K562 (cell line): ENCODE measurements around the gene MLX. TPM values are rescaled to one million over a fixed set of nuclear protein-coding genes. Genes with fewer than 3 reads are reported as not detected.

Experiments used
- ATAC-seq: fragments of 200-7000 bp; cut with Tn5 transposase; 3 replicates; pipeline ENCODE4 v1.9.1; 2020; ENCODE audit warnings: moderate library complexity
- BruUV-seq: library from RNA; stranded (reverse); fragments of 400-500 nt; replicated peaks from 2 replicates; lab custom pipeline; 2021; lab: Mats Ljungman, UMichigan
- CTCF ChIA-PET: fragments of 300-600 bp; formaldehyde crosslinking; extraction: SDS; loops from one replicate; lab custom pipeline; 2021; ENCODE audit warnings: low intra/inter-chr PET ratio; lab: Yijun Ruan, JAX
- POLR2A ChIA-PET: fragments of 300-600, 350-650 bp; sonication (Branson Sonifier 250); formaldehyde crosslinking; extraction: SDS; loops from one replicate; lab custom pipeline; 2021; ENCODE audit warnings: antibody characterized with exemption, inconsistent platforms; lab: Yijun Ruan, JAX
- DNase-seq, 4 experiments: peaks; one replicate each; pipeline versions ENCODE4 v3.0.0 to v3.0.0-alpha.2; 2011 to 2018; ENCODE audit warnings: low spot score in 3 of 4, mixed read lengths in 3 of 4; ENCODE audit errors: extremely low read depth in 1 of 4
- FAIRE-seq: peaks from 2 replicates; lab custom pipeline; 2011; peaks lifted over from hg19 to GRCh38; lab: Jason Lieb, UNC
- H2AFZ ChIP-seq: 2 replicates; pipeline ENCODE4 v1.6.0; 2011; ENCODE audit warnings: low read depth, low read length, control low read depth, inconsistent platforms
- H3K27ac ChIP-seq: fragments of 200-600 bp; 3 replicates; pipeline ENCODE4 v1.8.0; 2011; ENCODE audit warnings: low read depth, mild to moderate bottlenecking, control low read depth, inconsistent platforms, low read length, moderate library complexity, mixed read lengths; ENCODE audit errors: extremely low read depth
- H3K27me3 ChIP-seq, 2 experiments: fragments of 300-600 bp in 1 of 2; 2 replicates in 1 of 2; 3 replicates in 1 of 2; pipeline versions ENCODE4 v1.6.0 to v1.8.0; 2011; ENCODE audit warnings: inconsistent platforms in 2 of 2, low read length in 2 of 2, mild to moderate bottlenecking in 1 of 2, mixed read lengths in 1 of 2, moderate library complexity in 1 of 2; ENCODE audit not compliant: control insufficient read depth in 2 of 2, insufficient read depth in 2 of 2
- H3K36me3 ChIP-seq: fragments of 300-600 bp; 3 replicates; pipeline ENCODE4 v1.8.0; 2011; ENCODE audit warnings: mild to moderate bottlenecking, low read length, inconsistent platforms; ENCODE audit not compliant: control insufficient read depth, insufficient read depth
- H3K4me1 ChIP-seq, 2 experiments: fragments of 200-600 bp in 1 of 2; replicated peaks in 1 of 2; 2 replicates in 1 of 2; 3 replicates in 1 of 2; pipeline versions ENCODE4 v1.5.1 to v1.8.0; 2011; ENCODE audit warnings: inconsistent platforms in 2 of 2, low read length in 2 of 2, mild to moderate bottlenecking in 1 of 2, mixed read lengths in 1 of 2, moderate library complexity in 1 of 2; ENCODE audit not compliant: control insufficient read depth in 2 of 2, insufficient read depth in 2 of 2
- H3K4me2 ChIP-seq: 2 replicates; pipeline ENCODE4 v1.6.1; 2011; ENCODE audit warnings: low read length, control low read depth, inconsistent platforms, mixed read lengths; ENCODE audit not compliant: insufficient read depth
- H3K4me3 ChIP-seq: fragments of 200-600 bp; sonication (generic), shearing (Covaris generic); 2 replicates; pipeline ENCODE4 v1.5.1; 2016; ENCODE audit warnings: control low read depth, inconsistent platforms
- H3K79me2 ChIP-seq: fragments of 200-600 bp; 3 replicates; pipeline ENCODE4 v1.8.0; 2011; ENCODE audit warnings: low read length, inconsistent platforms; ENCODE audit not compliant: control insufficient read depth, insufficient read depth
- H3K9ac ChIP-seq, 2 experiments: 2 replicates each; pipeline versions ENCODE4 v1.6.0 to v1.6.1; 2011; ENCODE audit warnings: low read depth in 2 of 2, low read length in 2 of 2, control low read depth in 1 of 2, inconsistent platforms in 1 of 2, mild to moderate bottlenecking in 1 of 2, mixed read lengths in 1 of 2; ENCODE audit not compliant: insufficient read depth in 1 of 2
- H3K9me1 ChIP-seq: one replicate; pipeline ENCODE4 v1.6.0; 2011; ENCODE audit warnings: inconsistent platforms, mild to moderate bottlenecking, low read length, moderate library complexity; ENCODE audit not compliant: control insufficient read depth, insufficient read depth
- H3K9me3 ChIP-seq: replicated peaks from 2 replicates; pipeline ENCODE4 v1.5.1; 2011; ENCODE audit warnings: low read depth, low read length, inconsistent platforms; ENCODE audit not compliant: control insufficient read depth, insufficient read depth
- H4K20me1 ChIP-seq: replicated peaks from 2 replicates; pipeline ENCODE4 v1.6.1; 2011; ENCODE audit warnings: low read length, inconsistent platforms, mixed read lengths; ENCODE audit not compliant: control insufficient read depth, insufficient read depth
- ELF2 ChIP-seq: fragments of 250-450 bp; sonication (Bioruptor Pico); IDR thresholded peaks from 2 replicates; pipeline ENCODE4 v1.5.0; 2021; ENCODE audit warnings: mild to moderate bottlenecking
- FOSL1 ChIP-seq: fragments of 200-800 bp; sonication (Bioruptor generic); conservative IDR thresholded peaks from 2 replicates; pipeline ENCODE4 v1.6.1; 2016; ENCODE audit warnings: missing genetic modification characterization, missing compliant biosample characterization
- FOXP1 ChIP-seq: sonication (generic); formaldehyde crosslinking; IDR thresholded peaks from 2 replicates; pipeline ENCODE4 v1.8.0; 2022; ENCODE audit warnings: mild to moderate bottlenecking, missing genetic modification reagents
- L3MBTL2 ChIP-seq: fragments of 450-650 bp; IDR thresholded peaks from 2 replicates; pipeline ENCODE4 v1.6.1; 2016; ENCODE audit warnings: mild to moderate bottlenecking, moderate library complexity
- THRB ChIP-seq: fragments of 450-650 bp; formaldehyde crosslinking; conservative IDR thresholded peaks from 2 replicates; pipeline ENCODE4 v1.4.0; 2022; ENCODE audit warnings: mild to moderate bottlenecking, missing genetic modification characterization
- ZNF280A ChIP-seq: fragments of 450-650 bp; IDR thresholded peaks from 2 replicates; pipeline ENCODE4 v1.6.1; 2018; ENCODE audit warnings: mild to moderate bottlenecking, low read depth; ENCODE audit not compliant: partially characterized antibody
- ZNF3 ChIP-seq: fragments of 250-450 bp; sonication (Bioruptor Pico); IDR thresholded peaks from 2 replicates; pipeline ENCODE4 v1.5.0; 2021; ENCODE audit warnings: mild to moderate bottlenecking, moderate library complexity
- WGBS: fragments of 100-300 bp; shearing (Covaris generic); methylation state at CpG from one replicate; pipeline ENCODE4 v1.1.6; 2016; ENCODE audit warnings: low coverage, mixed read lengths; ENCODE audit not compliant: insufficient coverage; ENCODE audit errors: missing lambda C conversion rate; 5-methylcytosine and 5-hydroxymethylcytosine counted together
- in situ Hi-C: fragments of 300-500 bp; cut with MboI; formaldehyde crosslinking; loops from 4 replicates; pipeline ENCODE4 v1.15.0; 2018; ENCODE audit warnings: inconsistent platforms, mixed read lengths
- intact Hi-C: fragments of 100-400 bp; cut with micrococcal nuclease; formaldehyde crosslinking; loops from 2 replicates; pipeline ENCODE4 v1.14.2; 2022
- polyA plus RNA-seq, 8 experiments: library from polyadenylated mRNA; depleted of rRNA in 4 of 8; stranded (reverse) in 5 of 8; unstranded in 3 of 8; fragments of >200 nt; fragmentation: Nextera tagmentation in 2 of 8; fragmentation: Illumina TruSeq in 1 of 8; extraction: Ambion mirVana in 2 of 8; extraction: Trizol in 1 of 8; gene quantifications; 2 replicates each; pipeline versions ENCODE4 v1.2.1 to v1.2.3, GENCODE V29; 2011 to 2014; ENCODE audit warnings: inconsistent platforms in 1 of 8, missing spikeins in 1 of 8
- total RNA-seq, 7 experiments: library from RNA; depleted of rRNA in 6 of 7; stranded (reverse); fragments of >200 nt in 6 of 7; fragmentation: Illumina TruSeq in 2 of 7; extraction: Trizol in 2 of 7; gene quantifications; 2 replicates each; pipeline versions ENCODE4 v1.2.1 to v1.2.3, GENCODE V29; 2011 to 2021; ENCODE audit warnings: low replicate concordance in 1 of 7

MLX gene
- total and polyA plus RNA-seq, 9 of the 15 experiments (the other 6 are each of a cell fraction or from before 2014, with no cell fraction given) = 42.9 to 100 (median 58.9) TPM

- TSS peak; percentile 9 for BruUV-seq
- in situ Hi-C loops = no loop called here
- no peaks in the 10 kb centered on the region for H3K27me3 ChIP-seq
- FAIRE-seq (no peak), ATAC-seq (no peak)
- peaks cover 37 to 69% of the 10 kb centered on the region in 2 experiments for H3K4me1 ChIP-seq
- H2AFZ ChIP-seq = no peak overlapping the region
- no peak for TF ChIP-seq FOSL1
- TF ChIP-seq, all 486 proteins: peak for 0
- Histone ChIP-seq H3K79me2 (peaks cover 68% of the 10 kb centered on the region), H3K9ac (peak overlapping the region in 1 of 2 experiments; percentile 96; a peak in 3 of 4 replicates), H3K27ac (peak overlapping the region; percentile 89; the same call in 2 of the 3 replicates), H3K36me3 (peaks cover 66% of the 10 kb centered on the region), H3K9me1 (no peaks in the 10 kb centered on the region), H3K4me2 (peak overlapping the region; percentile 88; the same call in 1 of the 2 replicates), H3K4me3 (no peak overlapping the region), H4K20me1 (no peaks in the 10 kb centered on the region), H3K9me3 (no peaks in the 10 kb centered on the region)
- CTCF ChIA-PET = no interaction called here
- POLR2A ChIA-PET = interaction anchor here (0.6 to 8.3 kb wide), 5 partner anchors 12 to 428 kb away, joined by 3 to 58 read pairs (median 4); partner anchors contain the start of gene PSMC3IP
- 88% methylated on average over 15 of the region's 16 CpGs for WGBS
- intact Hi-C loops = no loop called here
- DNase-seq = no peak
Observed at GRCh38 chr17:42565523-42566214, 1.2 kb upstream of the MLX start.

- H3K4me2 ChIP-seq = peak overlapping the region; percentile 88
- 13% methylated on average over 28 of the region's 28 CpGs for WGBS
- CTCF ChIA-PET = interaction anchor here (0.6 to 0.7 kb wide), 2 partner anchors 13 to 30 kb away, joined by 3 read pairs; partner anchors contain the start of gene NAGLU
- peak overlapping the region; percentile 87 for H2AFZ ChIP-seq
- H3K9ac ChIP-seq = peak overlapping the region; percentile 88 to 96
- no peaks in the 10 kb centered on the region for H3K27me3 ChIP-seq
- no peaks in the 10 kb centered on the region for H3K9me3 ChIP-seq
- in situ Hi-C loops (no loop called here), intact Hi-C loops (no loop called here)
- peaks cover 70% of the 10 kb centered on the region for H3K79me2 ChIP-seq
- POLR2A ChIA-PET = interaction anchor here (0.6 to 8.3 kb wide), 4 partner anchors 11 to 429 kb away, joined by 3 to 58 read pairs (median 4); partner anchors contain the start of gene PSMC3IP
- FAIRE-seq = no peak
- DNase-seq = no peak
- H3K27ac ChIP-seq = peak overlapping the region; percentile 89
- TSS peak; percentile 47 for BruUV-seq
- H3K4me3 ChIP-seq = peak overlapping the region; percentile 82
- peaks cover 73% of the 10 kb centered on the region for H3K36me3 ChIP-seq
- ATAC-seq = no peak
- no peaks in the 10 kb centered on the region for H4K20me1 ChIP-seq
- peaks cover 36 to 65% of the 10 kb centered on the region in 2 experiments for H3K4me1 ChIP-seq
- H3K9me1 ChIP-seq = no peaks in the 10 kb centered on the region
- TF ChIP-seq THRB (CRISPR knock-in tag) (0 out of 2 replicates have a peak, but pooled peaks have one; percentile 38), ZNF3 (no peak), L3MBTL2 (no peak; the same call in 1 of the 2 replicates), ELF2 (CRISPR knock-in tag) (no peak), FOXP1 (CRISPR knock-in tag) (no peak), ZNF280A (no peak)
Observed at GRCh38 chr17:42566215-42566882, 551 bp upstream of the MLX start.
